Adipocyte (in vitro differentiated cells): ENCODE data around the gene KAT2A.
"Not testable (repeated sequence)": the region's sequence is repeated elsewhere in the genome, so short reads cannot be mapped to it uniquely, and the experiment has no call there.

Experiments used
- DNase-seq: peaks from one replicate; pipeline ENCODE4 v3.0.0-alpha.2; 2015; ENCODE audit warnings: low read depth
- H3K27me3 ChIP-seq: replicated peaks from 2 replicates; pipeline ENCODE4 v1.7.0; 2013; ENCODE audit warnings: mild to moderate bottlenecking, low read length, moderate library complexity; ENCODE audit not compliant: control insufficient read depth, insufficient read depth
- H3K36me3 ChIP-seq: 2 replicates; pipeline ENCODE4 v1.7.0; 2013; ENCODE audit warnings: low read length, mild to moderate bottlenecking, moderate library complexity; ENCODE audit not compliant: control insufficient read depth, insufficient read depth, severe bottlenecking
- H3K4me1 ChIP-seq: 2 replicates; pipeline ENCODE4 v1.7.0; 2013; ENCODE audit warnings: mild to moderate bottlenecking, low read length, moderate library complexity; ENCODE audit not compliant: control insufficient read depth, insufficient read depth
- H3K4me3 ChIP-seq: 2 replicates; pipeline ENCODE4 v1.7.0; 2013; ENCODE audit warnings: mild to moderate bottlenecking, low read length, moderate library complexity
- H3K9ac ChIP-seq: 2 replicates; pipeline ENCODE4 v1.7.0; 2013; ENCODE audit warnings: mild to moderate bottlenecking, low read length, moderate library complexity
- H3K9me3 ChIP-seq: 2 replicates; pipeline ENCODE4 v1.7.0; 2013; ENCODE audit warnings: mild to moderate bottlenecking, low read length, moderate library complexity; ENCODE audit not compliant: control insufficient read depth

Gene KAT2A

GRCh38 chr17:42153919-42154742 lies 33.0 kb upstream of the KAT2A start:
- Histone ChIP-seq H3K27me3 (no peaks in the 10 kb centered on the region), H3K9me3 (no peaks in the 10 kb centered on the region), H3K4me1 (peaks cover 18% of the 10 kb centered on the region), H3K36me3 (peaks cover 3% of the 10 kb centered on the region), H3K9ac (peak overlapping the region; percentile 99), H3K4me3 (peak overlapping the region; percentile 98)
- peak; percentile 64 for DNase-seq

GRCh38 chr17:42146911-42147607 lies 25.9 kb upstream of the KAT2A start:
- no peak overlapping the region for H3K4me3 ChIP-seq
- no peaks in the 10 kb centered on the region for H3K9me3 ChIP-seq
- H3K9ac ChIP-seq: no peak overlapping the region

GRCh38 chr17:42143138-42143537 lies 22.0 kb upstream of the KAT2A start:
- peaks cover 36% of the 10 kb centered on the region for H3K4me1 ChIP-seq
- DNase-seq, H3K4me3 ChIP-seq, H3K9me3 ChIP-seq, H3K9ac ChIP-seq, H3K27me3 ChIP-seq: not testable (repeated sequence)
- H3K36me3 ChIP-seq: peaks cover 25% of the 10 kb centered on the region

More at GRCh38 chr17:42146911-42147607, 25.9 kb upstream of the KAT2A start:
- H3K36me3 ChIP-seq: peaks cover 27% of the 10 kb centered on the region
- no peaks in the 10 kb centered on the region for H3K27me3 ChIP-seq
- no peak for DNase-seq
- H3K4me1 ChIP-seq: peaks cover 16% of the 10 kb centered on the region

- no peak overlapping the region for H3K4me3 ChIP-seq
- H3K9me3 ChIP-seq: no peaks in the 10 kb centered on the region
- peak overlapping the region; percentile 34 for H3K9ac ChIP-seq
- H3K27me3 ChIP-seq: no peaks in the 10 kb centered on the region
- peak; percentile 76 for DNase-seq
- peaks cover 40% of the 10 kb centered on the region for H3K4me1 ChIP-seq
- H3K36me3 ChIP-seq: peaks cover 21% of the 10 kb centered on the region
These were observed 21.3 kb upstream of the KAT2A start for GRCh38 chr17:42142371-42142896.

GRCh38 chr17:42141382-42141781 lies 20.2 kb upstream of the KAT2A start:
- Histone ChIP-seq H3K9me3 (no peaks in the 10 kb centered on the region), H3K9ac (no peak overlapping the region), H3K4me3 (no peak overlapping the region), H3K4me1 (peaks cover 42% of the 10 kb centered on the region), H3K36me3 (peaks cover 21% of the 10 kb centered on the region), H3K27me3 (no peaks in the 10 kb centered on the region)
- DNase-seq: no peak

- H3K27me3 ChIP-seq, DNase-seq, H3K9ac ChIP-seq, H3K4me3 ChIP-seq, H3K9me3 ChIP-seq: not testable (repeated sequence)
- Histone ChIP-seq H3K4me1 (peaks cover 49% of the 10 kb centered on the region), H3K36me3 (peaks cover 28% of the 10 kb centered on the region)
These were observed 19.5 kb upstream of the KAT2A start for GRCh38 chr17:42140690-42141089.

- Histone ChIP-seq H3K9me3 (no peaks in the 10 kb centered on the region), H3K36me3 (peaks cover 29% of the 10 kb centered on the region), H3K27me3 (no peaks in the 10 kb centered on the region), H3K4me3 (no peak overlapping the region), H3K9ac (no peak overlapping the region), H3K4me1 (peaks cover 60% of the 10 kb centered on the region)
- DNase-seq: no peak
These were observed 17.8 kb upstream of the KAT2A start for GRCh38 chr17:42138749-42139492.

GRCh38 chr17:42136654-42137051 lies 15.5 kb upstream of the KAT2A start:
- no peaks in the 10 kb centered on the region for H3K9me3 ChIP-seq
- no peak overlapping the region for H3K9ac ChIP-seq
- H3K27me3 ChIP-seq: no peaks in the 10 kb centered on the region
- no peak for DNase-seq
- peaks cover 35% of the 10 kb centered on the region for H3K36me3 ChIP-seq
- H3K4me3 ChIP-seq: no peak overlapping the region
- H3K4me1 ChIP-seq: peaks cover 66% of the 10 kb centered on the region

GRCh38 chr17:42135664-42136653 lies 14.8 kb upstream of the KAT2A start:
- H3K36me3 ChIP-seq: peaks cover 28% of the 10 kb centered on the region
- no peaks in the 10 kb centered on the region for H3K9me3 ChIP-seq
- H3K9ac ChIP-seq: peak overlapping the region; percentile 13
- DNase-seq: peak; percentile 22
- H3K4me1 ChIP-seq: peaks cover 60% of the 10 kb centered on the region
- H3K4me3 ChIP-seq: no peak overlapping the region
- H3K27me3 ChIP-seq: no peaks in the 10 kb centered on the region

- H3K4me1 ChIP-seq: peaks cover 59% of the 10 kb centered on the region
- no peak for DNase-seq
- H3K9ac ChIP-seq: peak overlapping the region; percentile 13
- no peaks in the 10 kb centered on the region for H3K27me3 ChIP-seq
- H3K36me3 ChIP-seq: peaks cover 30% of the 10 kb centered on the region
- H3K9me3 ChIP-seq: no peaks in the 10 kb centered on the region
- H3K4me3 ChIP-seq: no peak overlapping the region
These were observed 14.0 kb upstream of the KAT2A start for GRCh38 chr17:42135151-42135550.
